ENCODE results near the gene IL18R1. TPM values are rescaled to one million over a fixed set of nuclear protein-coding genes. Genes with fewer than 3 reads are reported as not detected.

Gene IL18R1
- polyA plus RNA-seq, 2 of the 4 experiments (the other 2 are of a cell fraction) = 0.87 to 2.6 TPM

- TF ChIP-seq, protein P1, sequence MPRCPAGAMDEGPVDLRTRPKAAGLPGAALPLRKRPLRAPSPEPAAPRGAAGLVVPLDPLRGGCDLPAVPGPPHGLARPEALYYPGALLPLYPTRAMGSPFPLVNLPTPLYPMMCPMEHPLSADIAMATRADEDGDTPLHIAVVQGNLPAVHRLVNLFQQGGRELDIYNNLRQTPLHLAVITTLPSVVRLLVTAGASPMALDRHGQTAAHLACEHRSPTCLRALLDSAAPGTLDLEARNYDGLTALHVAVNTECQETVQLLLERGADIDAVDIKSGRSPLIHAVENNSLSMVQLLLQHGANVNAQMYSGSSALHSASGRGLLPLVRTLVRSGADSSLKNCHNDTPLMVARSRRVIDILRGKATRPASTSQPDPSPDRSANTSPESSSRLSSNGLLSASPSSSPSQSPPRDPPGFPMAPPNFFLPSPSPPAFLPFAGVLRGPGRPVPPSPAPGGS (IDR thresholded peaks at IDR 0.05) = no peak
Measured at GRCh38 chr2:102444233-102444632, 88.6 kb downstream of the IL18R1 start (continued).

DNA sequence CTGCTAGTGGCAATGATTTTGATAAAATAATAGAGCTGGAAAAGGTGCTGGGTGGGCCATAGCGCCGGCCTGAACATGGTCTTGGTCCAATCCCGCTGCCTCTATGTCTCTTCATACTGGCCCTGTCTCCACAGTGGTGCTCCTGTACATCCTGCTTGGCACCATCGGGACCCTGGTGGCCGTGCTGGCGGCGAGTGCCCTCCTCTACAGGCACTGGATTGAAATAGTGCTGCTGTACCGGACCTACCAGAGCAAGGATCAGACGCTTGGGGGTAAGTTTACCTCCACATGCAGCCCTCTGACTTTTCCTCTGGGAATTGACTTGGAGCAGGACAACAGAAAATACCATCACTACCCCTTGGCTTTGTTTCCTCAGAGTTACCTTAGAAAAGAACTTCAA is 91.3 kb downstream of the IL18R1 start:
- H3K27ac ChIP-seq = no peak overlapping the region
- ATAC-seq (no peak), FAIRE-seq (no peak), DNase-seq (ENCODE audit: low read depth in 1 of 2, low spot score in 1 of 2) (no peak)
- H3K4me3 ChIP-seq = no peak overlapping the region
- 69% methylated on average over 9 of the region's 9 CpGs for WGBS (ENCODE audit: missing lambda C conversion rate)
- ChIA-PET CTCF (interaction anchor here (0.6 to 2.8 kb wide), 5 partner anchors 27 to 1105 kb away, joined by 3 to 9 read pairs (median 3); partner anchors contain the start of gene SLC9A4), POLR2A (no interaction called here)
- no peak overlapping the region for H3K4me2 ChIP-seq
- no peaks in the 10 kb centered on the region for H3K9me3 ChIP-seq
- no peak for TF ChIP-seq SMC3 (IDR thresholded peaks at IDR 0.05)
- TF ChIP-seq NPAS2 (CRISPR knock-in tag; IDR thresholded peaks at IDR 0.05; ENCODE audit: borderline replicate concordance) = no peak
- TF ChIP-seq USF2 (IDR thresholded peaks at IDR 0.05) = no peak
- no peak for TF ChIP-seq ZSCAN20 (CRISPR knock-in tag; IDR thresholded peaks at IDR 0.05)
- H3K4me1 ChIP-seq = no peaks in the 10 kb centered on the region

Small RNAs within 50 kb of the gene (small RNA-seq; reads per million reads assigned to genes)
- gene MIR4772 = 0 reads per million in 6 experiments

Other genes starting within 250 kb of the IL18R1 start
- gene IL1R1, start 213.1 kb upstream of the IL18R1 start, polyA plus RNA-seq (2011; rRNA removed) = 34.7 and 38.0 TPM in 2 replicates
- gene IL1R1, start 213.1 kb upstream of the IL18R1 start, polyA plus RNA-seq (2017; fragmentation: RNase III; extraction: RNeasy Plus Mini Kit Qiagen cat#74134 plus additional on column Dnase treatment) = 25.3 to 35.9 TPM (median 32.5 TPM) in 3 replicates
- not detected in 2 replicates for gene IL1RL2, start 168.8 kb upstream of the IL18R1 start, polyA plus RNA-seq (2011; rRNA removed)
- 0.05 TPM in 1 of 3 replicates, not detected in the others for gene IL1RL2, start 168.8 kb upstream of the IL18R1 start, polyA plus RNA-seq (2017; fragmentation: RNase III; extraction: RNeasy Plus Mini Kit Qiagen cat#74134 plus additional on column Dnase treatment)
- 0.77 and 0.84 TPM in 2 replicates for gene IL1RL1, start 44.2 kb upstream of the IL18R1 start, polyA plus RNA-seq (2011; rRNA removed)
- gene IL1RL1, start 44.2 kb upstream of the IL18R1 start, polyA plus RNA-seq (2017; fragmentation: RNase III; extraction: RNeasy Plus Mini Kit Qiagen cat#74134 plus additional on column Dnase treatment) = 0.03 to 0.04 TPM (median 0.03 TPM) in 3 replicates
- gene IL18RAP, start 67.4 kb downstream of the IL18R1 start, polyA plus RNA-seq (2011; rRNA removed) = 0.04 and 0.12 TPM in 2 replicates
- gene IL18RAP, start 67.4 kb downstream of the IL18R1 start, polyA plus RNA-seq (2017; fragmentation: RNase III; extraction: RNeasy Plus Mini Kit Qiagen cat#74134 plus additional on column Dnase treatment) = not detected in 3 replicates
- gene SLC9A4, start 117.4 kb downstream of the IL18R1 start, polyA plus RNA-seq (2011; rRNA removed) = not detected in 2 replicates
- not detected in 3 replicates for gene SLC9A4, start 117.4 kb downstream of the IL18R1 start, polyA plus RNA-seq (2017; fragmentation: RNase III; extraction: RNeasy Plus Mini Kit Qiagen cat#74134 plus additional on column Dnase treatment)